BJ (cell line): ENCODE results near the gene COX18. TPM values are rescaled to one million over a fixed set of nuclear protein-coding genes. Genes with fewer than 3 reads are reported as not detected.

ENCODE experiments used
- CTCF ChIA-PET: fragments of 350-600 bp; formaldehyde crosslinking; extraction: SDS; loops from one replicate; lab custom pipeline; 2021; ENCODE audit warnings: antibody characterized with exemption, inconsistent platforms; lab: Yijun Ruan, JAX
- POLR2A ChIA-PET: fragments of 300-600 bp; sonication (Branson Sonifier 250); formaldehyde crosslinking; extraction: SDS; loops from one replicate; lab custom pipeline; 2021; ENCODE audit warnings: antibody characterized with exemption; lab: Charles Lee
- DNase-seq: peaks from one replicate; pipeline ENCODE4 v3.0.0-alpha.2; 2011; ENCODE audit warnings: low read depth
- H3K27me3 ChIP-seq: 2 replicates; pipeline ENCODE4 v1.6.0; 2011; ENCODE audit warnings: low read length; ENCODE audit not compliant: control insufficient read depth, insufficient read depth
- H3K36me3 ChIP-seq: 2 replicates; pipeline ENCODE4 v1.5.1; 2011; ENCODE audit warnings: low read length; ENCODE audit not compliant: control insufficient read depth, insufficient read depth
- H3K4me3 ChIP-seq: 2 replicates; pipeline ENCODE4 v1.5.1; 2011; ENCODE audit warnings: low read depth, mild to moderate bottlenecking, control low read depth, low read length
- polyA plus RNA-seq: library from polyadenylated mRNA; depleted of rRNA; stranded (reverse); fragments of >200 nt; gene quantifications from 2 replicates; pipeline ENCODE4 v1.2.3, GENCODE V29; 2011
- TF ChIP-seq, protein P1 (sequence below): IDR thresholded peaks from 2 replicates; pipeline ENCODE4 v1.5.1; 2011; ENCODE audit warnings: low read depth, mild to moderate bottlenecking, control low read depth, inconsistent platforms, low read length, moderate library complexity; ENCODE audit not compliant: insufficient read depth

The COX18 gene
- polyA plus RNA-seq, 1 experiment = 9.8 TPM

DNA sequence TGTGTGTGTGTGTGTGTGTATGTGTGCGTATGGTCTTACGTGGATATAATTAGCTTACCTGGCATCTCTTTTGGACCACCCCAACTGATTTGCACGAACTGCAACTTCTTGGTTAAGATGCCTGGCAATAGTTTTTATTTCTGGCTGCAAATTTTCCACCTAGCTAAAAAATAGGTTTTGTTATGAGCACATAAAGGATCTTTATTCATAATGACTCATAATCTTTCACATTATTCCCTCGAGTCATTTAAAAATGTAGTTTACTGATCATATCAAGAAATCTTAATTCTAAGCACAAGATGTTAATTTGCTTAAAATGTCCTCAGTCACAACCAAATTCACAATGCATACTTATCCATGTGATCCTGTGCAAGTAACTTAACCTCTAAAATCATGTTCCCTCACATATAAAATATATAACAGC, 1.5 kb downstream of the COX18 start:
- Histone ChIP-seq H3K27me3 (no peaks in the 10 kb centered on the region), H3K36me3 (peaks cover 1% of the 10 kb centered on the region), H3K4me3 (peak overlapping the region; percentile 76)
- CTCF ChIA-PET = no interaction called here
- DNase-seq = no peak
- TF ChIP-seq, protein P1, sequence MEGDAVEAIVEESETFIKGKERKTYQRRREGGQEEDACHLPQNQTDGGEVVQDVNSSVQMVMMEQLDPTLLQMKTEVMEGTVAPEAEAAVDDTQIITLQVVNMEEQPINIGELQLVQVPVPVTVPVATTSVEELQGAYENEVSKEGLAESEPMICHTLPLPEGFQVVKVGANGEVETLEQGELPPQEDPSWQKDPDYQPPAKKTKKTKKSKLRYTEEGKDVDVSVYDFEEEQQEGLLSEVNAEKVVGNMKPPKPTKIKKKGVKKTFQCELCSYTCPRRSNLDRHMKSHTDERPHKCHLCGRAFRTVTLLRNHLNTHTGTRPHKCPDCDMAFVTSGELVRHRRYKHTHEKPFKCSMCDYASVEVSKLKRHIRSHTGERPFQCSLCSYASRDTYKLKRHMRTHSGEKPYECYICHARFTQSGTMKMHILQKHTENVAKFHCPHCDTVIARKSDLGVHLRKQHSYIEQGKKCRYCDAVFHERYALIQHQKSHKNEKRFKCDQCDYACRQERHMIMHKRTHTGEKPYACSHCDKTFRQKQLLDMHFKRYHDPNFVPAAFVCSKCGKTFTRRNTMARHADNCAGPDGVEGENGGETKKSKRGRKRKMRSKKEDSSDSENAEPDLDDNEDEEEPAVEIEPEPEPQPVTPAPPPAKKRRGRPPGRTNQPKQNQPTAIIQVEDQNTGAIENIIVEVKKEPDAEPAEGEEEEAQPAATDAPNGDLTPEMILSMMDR = no peak
- POLR2A ChIA-PET = no interaction called here

DNA sequence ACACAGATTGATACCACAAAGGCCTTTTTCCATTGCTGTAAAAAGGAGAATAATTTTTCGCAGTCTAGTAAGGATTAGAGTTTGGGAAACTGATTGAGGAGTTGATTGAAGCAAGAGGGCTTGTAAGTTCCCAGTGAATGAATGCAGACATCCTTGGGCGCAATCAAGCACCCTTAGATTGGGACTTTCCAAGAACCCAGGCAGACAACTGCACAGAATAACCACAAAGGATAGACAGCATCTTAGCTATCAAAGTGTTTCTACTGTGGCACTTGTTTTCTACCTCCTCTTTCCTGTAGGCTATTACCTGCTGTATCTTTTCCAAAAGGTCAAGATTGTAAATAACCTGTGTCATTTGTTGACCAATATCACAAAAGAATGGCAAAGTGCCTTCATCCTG, 2.6 kb downstream of the COX18 start:
- POLR2A ChIA-PET = interaction anchor here (0.6 kb wide), 1 partner anchor 82 kb away, joined by 3 read pairs; no protein-coding TSS in a partner anchor
- Histone ChIP-seq H3K36me3 (peaks cover 1% of the 10 kb centered on the region), H3K27me3 (no peaks in the 10 kb centered on the region), H3K4me3 (no peak overlapping the region)
- TF ChIP-seq, protein P1 = no peak
- CTCF ChIA-PET = no interaction called here
- DNase-seq = no peak

DNA sequence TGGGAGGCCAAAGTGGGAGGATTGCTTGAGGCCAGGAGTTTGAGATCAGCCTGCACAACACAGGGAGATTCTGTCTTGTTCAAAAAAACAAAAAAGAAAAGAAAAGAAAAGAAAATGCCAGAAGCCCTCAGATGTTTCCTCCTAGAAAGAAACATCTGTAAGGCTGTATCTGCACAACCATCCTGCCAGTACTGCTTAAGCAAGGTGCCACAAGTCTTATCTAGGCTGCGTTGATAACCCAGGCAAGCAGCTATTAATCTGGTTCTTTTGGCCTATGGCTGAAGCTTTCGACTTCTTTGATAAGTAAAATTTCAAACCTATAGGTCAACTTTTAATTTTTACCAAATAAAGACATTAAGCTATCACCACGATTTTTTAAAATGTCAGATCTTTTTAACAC, 3.1 kb downstream of the COX18 start:
- Histone ChIP-seq H3K4me3 (no peak overlapping the region), H3K27me3 (no peaks in the 10 kb centered on the region), H3K36me3 (peaks cover 1% of the 10 kb centered on the region)
- DNase-seq = no peak
- POLR2A ChIA-PET = interaction anchor here (0.6 kb wide), 1 partner anchor 82 kb away, joined by 3 read pairs; no protein-coding TSS in a partner anchor
- TF ChIP-seq, protein P1 = no peak
- CTCF ChIA-PET = interaction anchor here (0.7 kb wide), 1 partner anchor 63 kb away, joined by 3 read pairs; no protein-coding TSS in a partner anchor

DNA sequence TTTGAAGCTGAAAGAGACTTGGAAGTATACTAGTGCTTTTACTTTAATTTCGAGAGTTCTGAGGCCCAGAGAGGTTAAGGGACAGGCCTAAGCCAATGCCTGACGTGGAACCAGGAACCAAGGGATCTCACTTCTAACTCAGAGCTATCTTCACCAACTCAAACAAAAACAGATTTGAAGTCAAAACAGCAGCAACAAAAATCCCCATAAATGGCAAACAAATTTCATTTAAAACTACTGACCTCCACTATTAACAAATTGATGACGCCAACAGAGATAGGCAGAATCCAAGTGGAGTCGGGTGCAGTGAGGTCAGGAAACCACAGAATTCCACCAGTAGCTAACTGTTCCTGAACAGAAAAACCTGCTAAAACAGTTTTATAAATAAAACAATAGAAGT, 5.0 kb downstream of the COX18 start:
- no peak for DNase-seq
- TF ChIP-seq, protein P1 = no peak
- ChIA-PET POLR2A (no interaction called here), CTCF (no interaction called here)
- Histone ChIP-seq H3K36me3 (peaks cover 1% of the 10 kb centered on the region), H3K27me3 (no peaks in the 10 kb centered on the region), H3K4me3 (no peak overlapping the region)

DNA sequence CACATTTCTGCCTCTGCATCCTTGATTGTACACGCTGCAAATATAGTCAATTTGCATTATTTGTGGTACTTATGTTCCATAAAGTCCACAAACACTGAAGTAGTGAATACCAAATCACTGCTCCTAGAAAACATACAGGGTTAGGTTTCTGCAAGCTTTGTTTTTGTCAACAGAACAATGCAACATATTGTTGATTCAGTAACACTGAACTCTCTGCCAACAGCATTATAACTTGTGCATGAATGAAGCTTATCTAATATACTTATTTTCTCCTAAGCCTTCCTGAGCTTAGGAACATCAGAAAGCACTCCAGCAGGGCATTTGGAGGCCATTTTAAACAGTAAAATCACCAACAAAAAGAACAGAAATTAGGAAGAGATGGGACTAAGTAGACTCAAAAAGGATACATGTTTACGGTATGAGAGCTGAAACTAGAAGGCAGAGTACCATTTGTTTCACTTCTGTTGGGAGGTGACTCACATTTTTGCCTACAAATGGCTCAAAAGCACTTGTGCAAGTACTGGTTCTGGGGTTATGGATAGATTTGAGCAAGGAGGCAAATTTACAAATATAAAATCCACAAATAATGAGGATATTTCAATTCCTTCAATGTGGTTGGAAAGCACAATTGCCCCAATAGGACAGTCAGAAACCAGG, 14.1 kb downstream of the COX18 start:
- Histone ChIP-seq H3K36me3 (peaks cover 7% of the 10 kb centered on the region), H3K4me3 (no peak overlapping the region), H3K27me3 (no peaks in the 10 kb centered on the region)
- ChIA-PET CTCF (interaction anchor here (0.6 kb wide), 1 partner anchor 280 kb away, joined by 3 read pairs; no protein-coding TSS in a partner anchor), POLR2A (no interaction called here)
- no peak for DNase-seq
- TF ChIP-seq, protein P1 = no peak
